ENCODE data around the gene ESRP2. TPM values are rescaled to one million over a fixed set of nuclear protein-coding genes. Genes with fewer than 3 reads are reported as not detected.
A peak's percentile ranks its signal among the peaks of the same experiment; 100 is the strongest.

Gene ESRP2
- total RNA-seq, 2 donors from 2014 or later, result 2.0 to 9.1 TPM

DNA sequence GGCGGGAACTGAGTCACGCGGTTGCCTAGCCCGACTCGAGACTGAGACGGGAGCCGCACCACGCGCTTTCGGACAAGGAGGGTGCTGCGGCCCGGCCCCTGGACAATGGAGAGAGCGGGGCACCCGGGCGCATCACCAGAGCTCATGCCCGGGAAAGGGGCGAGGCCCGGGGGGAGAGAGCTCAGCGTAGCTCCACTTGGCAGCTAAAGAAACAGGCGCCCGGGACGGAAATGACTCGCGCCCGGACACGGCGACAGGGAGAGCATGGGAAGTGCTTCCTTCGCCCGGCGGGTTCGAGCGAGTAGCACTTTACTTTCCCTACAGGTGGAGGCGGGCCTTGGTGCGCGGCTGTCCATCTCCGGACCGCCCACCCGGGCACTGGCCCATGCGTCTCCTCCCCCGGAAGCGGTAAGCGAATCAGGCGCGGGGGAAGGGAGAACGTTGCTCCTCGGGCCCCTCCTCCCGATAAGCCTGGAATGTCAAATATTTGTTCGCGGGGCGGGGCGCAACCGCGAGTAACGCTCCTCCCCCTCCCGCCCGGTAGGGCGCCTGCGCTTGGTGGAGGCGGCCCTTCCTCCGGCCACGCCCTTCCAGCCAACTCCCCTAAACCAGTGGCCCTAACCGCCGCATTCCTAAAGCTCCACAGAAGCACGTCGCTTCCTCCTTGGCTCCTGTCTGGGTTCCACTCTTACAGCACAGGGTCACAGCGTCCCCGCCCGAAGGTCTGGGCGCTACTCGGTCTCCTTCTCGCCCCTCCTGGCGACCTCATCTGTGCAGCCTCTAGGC is 1.5 kb upstream of the ESRP2 start:
- Histone ChIP-seq H3K36me3 (no peaks in the 10 kb centered on the region), H3K27ac (peak overlapping the region; percentile 82 to 87), H3K9me3 (no peaks in the 10 kb centered on the region), H3K4me1 (ENCODE audit: control insufficient read depth in 1 of 2, low read depth in 2 of 2) (peaks cover 8 to 18% of the 10 kb centered on the region in 2 donors), H3K4me3 (peak overlapping the region; percentile 80), H3K27me3 (replicated peaks; ENCODE audit: insufficient read depth) (no peaks in the 10 kb centered on the region)
- peak; percentile 93 for DNase-seq (ENCODE audit: low spot score)
- ATAC-seq (ENCODE audit: insufficient number of reproducible peaks, low FRiP score, low read depth), result peak; percentile 94
- TF ChIP-seq, protein P1, sequence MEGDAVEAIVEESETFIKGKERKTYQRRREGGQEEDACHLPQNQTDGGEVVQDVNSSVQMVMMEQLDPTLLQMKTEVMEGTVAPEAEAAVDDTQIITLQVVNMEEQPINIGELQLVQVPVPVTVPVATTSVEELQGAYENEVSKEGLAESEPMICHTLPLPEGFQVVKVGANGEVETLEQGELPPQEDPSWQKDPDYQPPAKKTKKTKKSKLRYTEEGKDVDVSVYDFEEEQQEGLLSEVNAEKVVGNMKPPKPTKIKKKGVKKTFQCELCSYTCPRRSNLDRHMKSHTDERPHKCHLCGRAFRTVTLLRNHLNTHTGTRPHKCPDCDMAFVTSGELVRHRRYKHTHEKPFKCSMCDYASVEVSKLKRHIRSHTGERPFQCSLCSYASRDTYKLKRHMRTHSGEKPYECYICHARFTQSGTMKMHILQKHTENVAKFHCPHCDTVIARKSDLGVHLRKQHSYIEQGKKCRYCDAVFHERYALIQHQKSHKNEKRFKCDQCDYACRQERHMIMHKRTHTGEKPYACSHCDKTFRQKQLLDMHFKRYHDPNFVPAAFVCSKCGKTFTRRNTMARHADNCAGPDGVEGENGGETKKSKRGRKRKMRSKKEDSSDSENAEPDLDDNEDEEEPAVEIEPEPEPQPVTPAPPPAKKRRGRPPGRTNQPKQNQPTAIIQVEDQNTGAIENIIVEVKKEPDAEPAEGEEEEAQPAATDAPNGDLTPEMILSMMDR (IDR thresholded peaks at IDR 0.05), result no peak

DNA sequence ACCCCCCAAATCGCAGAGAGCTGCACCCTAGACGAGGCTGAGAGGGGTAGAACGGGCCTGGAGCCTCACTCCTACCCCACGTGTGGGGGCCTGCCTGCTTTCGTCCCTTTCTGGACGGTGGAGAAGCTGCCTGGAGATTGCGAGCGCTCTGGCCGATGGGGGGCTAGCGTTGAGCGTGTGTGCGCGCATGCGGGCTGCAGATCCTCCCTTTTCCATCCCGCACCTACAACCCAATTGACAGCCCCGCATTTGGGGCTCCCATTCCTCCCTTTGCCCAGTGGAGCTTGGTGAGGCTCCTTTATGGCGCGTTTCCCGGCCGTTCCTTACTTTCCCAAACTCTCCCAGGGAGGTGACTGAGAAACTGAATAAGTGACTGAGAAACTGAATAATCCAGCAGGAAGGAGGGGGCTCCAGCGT is 907 bp upstream of the ESRP2 start:
- H3K27me3 ChIP-seq (replicated peaks; ENCODE audit: insufficient read depth), result no peaks in the 10 kb centered on the region
- H3K36me3 ChIP-seq, result no peaks in the 10 kb centered on the region
- ATAC-seq (ENCODE audit: insufficient number of reproducible peaks, low FRiP score, low read depth) (peak; percentile 8), DNase-seq (ENCODE audit: low spot score) (no peak)
- peak overlapping the region; percentile 80 for H3K4me3 ChIP-seq
- H3K4me1 ChIP-seq (ENCODE audit: control insufficient read depth in 1 of 2, low read depth in 2 of 2), result peaks cover 8 to 18% of the 10 kb centered on the region in 2 donors
- peak overlapping the region; percentile 76 to 87 for H3K27ac ChIP-seq
- TF ChIP-seq, protein P1 (IDR thresholded peaks at IDR 0.05), result no peak
- H3K9me3 ChIP-seq, result no peaks in the 10 kb centered on the region

DNA sequence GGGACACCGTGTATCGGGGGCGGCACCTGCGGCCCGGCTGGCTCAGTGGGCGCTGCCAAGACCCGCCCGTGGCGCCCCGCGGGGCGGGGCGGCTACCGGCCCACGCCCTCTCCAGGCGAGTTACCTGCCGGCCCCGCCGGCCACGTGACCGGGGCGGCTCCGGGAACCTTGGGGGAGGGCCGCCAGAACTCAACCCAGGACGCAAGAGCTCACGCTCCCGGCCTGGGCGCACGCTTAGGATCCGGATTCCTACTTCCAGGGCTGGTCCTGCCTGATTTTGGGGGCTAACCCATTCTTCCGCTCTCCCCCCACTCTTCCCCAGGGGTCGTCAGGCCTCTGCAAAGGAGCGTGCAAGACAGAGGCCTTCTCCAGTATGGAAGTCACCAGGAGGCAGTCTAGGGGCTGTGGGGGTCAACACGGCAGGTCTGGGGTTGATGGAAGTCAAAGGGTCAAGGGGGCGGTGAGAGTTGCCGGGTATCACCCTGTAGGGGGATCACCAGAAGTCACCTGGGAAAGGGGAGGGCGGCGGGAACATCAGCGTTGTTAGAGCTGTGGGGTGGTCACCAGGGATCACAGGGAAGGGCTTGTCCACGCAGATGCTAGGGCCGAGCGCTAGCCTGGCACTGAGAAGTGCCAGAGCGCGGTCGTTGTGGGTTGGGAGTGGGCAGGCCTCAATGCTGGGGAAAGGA is 354 bp upstream of the ESRP2 start:
- Histone ChIP-seq H3K4me3 (peak overlapping the region; percentile 80), H3K36me3 (no peaks in the 10 kb centered on the region), H3K27me3 (replicated peaks; ENCODE audit: insufficient read depth) (no peaks in the 10 kb centered on the region), H3K9me3 (no peaks in the 10 kb centered on the region), H3K4me1 (ENCODE audit: control insufficient read depth in 1 of 2, low read depth in 2 of 2) (peaks cover 8 to 18% of the 10 kb centered on the region in 2 donors), H3K27ac (peak overlapping the region in 1 of 2 donors; percentile 87)
- no peak for DNase-seq (ENCODE audit: low spot score)
- TF ChIP-seq, protein P1 (IDR thresholded peaks at IDR 0.05), result no peak
- no peak for ATAC-seq (ENCODE audit: insufficient number of reproducible peaks, low FRiP score, low read depth)

DNA sequence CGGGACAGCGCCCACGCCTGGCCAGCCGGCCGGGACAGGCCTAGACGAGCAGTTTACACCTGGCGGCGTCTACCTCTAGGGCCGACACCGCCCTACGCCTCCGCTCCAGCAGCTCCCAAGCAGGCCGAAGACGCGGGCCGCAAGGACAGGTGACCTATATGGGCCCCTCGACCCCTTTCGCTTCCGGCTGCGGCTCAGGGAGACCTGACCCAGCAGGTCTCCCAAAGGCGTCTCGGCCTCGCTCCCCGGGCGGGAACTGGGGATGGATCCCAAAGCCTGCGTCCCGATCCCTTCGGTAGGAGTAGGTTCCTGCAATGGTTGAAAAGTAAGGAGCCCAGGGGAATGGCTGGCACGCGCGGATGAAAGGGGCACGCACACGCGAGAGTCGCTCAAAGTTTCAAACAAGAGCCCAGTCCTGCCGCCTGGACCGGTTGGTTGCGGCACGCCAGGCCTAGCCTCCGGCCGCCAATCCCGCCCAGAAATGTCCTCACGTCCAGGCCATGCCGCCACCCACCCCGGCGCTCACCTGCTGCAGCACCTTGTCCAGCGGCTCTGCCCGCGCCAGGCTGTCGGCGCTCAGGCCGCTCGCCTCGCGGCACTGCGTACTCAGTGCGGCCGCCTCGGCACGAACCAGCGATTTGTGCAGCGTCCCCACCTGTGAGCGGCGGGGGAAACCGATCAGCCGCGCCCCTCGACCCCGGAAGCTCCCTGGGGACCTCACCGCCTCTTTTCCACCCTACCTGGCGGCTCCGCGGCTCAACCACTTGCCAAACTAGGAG is 630 bp downstream of the ESRP2 start:
- no peaks in the 10 kb centered on the region for H3K9me3 ChIP-seq
- ATAC-seq (ENCODE audit: insufficient number of reproducible peaks, low FRiP score, low read depth), result no peak

More for the DNA sequence above, 630 bp downstream of the ESRP2 start:
- DNase-seq (ENCODE audit: low spot score), result no peak
- TF ChIP-seq, protein P1 (IDR thresholded peaks at IDR 0.05), result no peak
- H3K36me3 ChIP-seq, result no peaks in the 10 kb centered on the region
- no peaks in the 10 kb centered on the region for H3K27me3 ChIP-seq (replicated peaks; ENCODE audit: insufficient read depth)
- peaks cover 8 to 18% of the 10 kb centered on the region in 2 donors for H3K4me1 ChIP-seq (ENCODE audit: control insufficient read depth in 1 of 2, low read depth in 2 of 2)
- peak overlapping the region; percentile 80 for H3K4me3 ChIP-seq
- peak overlapping the region in 1 of 2 donors; percentile 87 for H3K27ac ChIP-seq
